ENCODE data around the gene FOXN3. TPM values are rescaled to one million over a fixed set of nuclear protein-coding genes. Genes with fewer than 3 reads are reported as not detected.

Gene FOXN3
- total RNA-seq, 4 donors from 2014 or later, result 118 to 211 (median 167) TPM

DNA sequence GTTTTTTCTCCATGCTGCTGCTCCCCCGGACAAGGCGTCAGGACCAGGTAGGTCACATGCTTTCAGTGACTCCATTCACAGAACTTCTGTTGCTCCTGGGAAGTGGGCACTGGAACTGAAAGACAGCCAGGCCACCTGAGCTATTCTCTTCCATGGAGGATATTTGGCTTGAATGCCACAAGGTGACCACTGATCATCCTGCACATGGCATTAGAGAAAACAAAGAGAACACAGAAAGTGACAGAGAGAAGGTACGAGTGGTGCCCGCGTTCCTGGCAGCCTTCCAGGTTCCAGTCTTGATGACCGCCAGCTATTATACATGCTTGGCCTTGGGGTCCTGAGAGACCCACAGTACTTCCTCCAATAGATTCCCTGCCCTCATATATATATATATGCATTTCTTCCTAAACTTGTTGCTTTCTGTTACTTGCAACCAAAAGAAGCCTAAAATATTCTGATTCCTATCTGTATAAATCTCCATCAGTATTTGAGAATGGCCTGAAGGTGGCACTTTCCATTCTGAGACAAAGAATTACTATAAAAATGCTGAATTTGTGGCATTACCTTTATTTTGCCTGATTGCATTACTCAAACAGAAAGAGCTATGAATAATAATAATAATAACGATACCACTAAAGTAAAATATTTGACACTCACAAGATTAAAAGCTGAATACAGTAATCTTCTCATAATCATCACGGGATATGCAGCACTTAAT is 174.9 kb downstream of the FOXN3 start:
- 77 to 87% methylated on average over 8 of the region's 8 CpGs for WGBS, 2 donors

DNA sequence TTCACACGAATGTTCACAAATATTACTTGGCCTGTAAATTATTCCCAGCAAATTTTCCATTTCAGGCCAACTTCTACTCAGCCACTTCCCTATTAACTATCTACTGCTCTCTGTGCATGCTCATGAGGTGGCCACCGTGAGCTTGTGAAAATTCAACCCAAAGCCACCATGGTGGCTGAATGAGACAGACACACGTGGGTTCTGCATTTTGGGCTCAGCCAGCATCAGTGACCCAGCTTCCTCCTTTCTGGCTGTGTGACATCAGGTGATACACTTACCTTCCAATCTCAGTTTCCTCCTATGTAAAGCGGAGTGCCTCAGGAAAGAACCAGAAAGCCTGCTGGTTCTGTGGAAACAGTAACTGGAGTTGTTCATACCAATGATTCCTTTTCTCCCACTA is 175.8 kb downstream of the FOXN3 start:
- WGBS, 2 donors, result 72 to 77% methylated on average over 4 of the region's 4 CpGs
- DNase-seq (ENCODE audit: low spot score in 2 of 2), result no peak
- H3K4me3 ChIP-seq (ENCODE audit: low read depth, poor library complexity, severe bottlenecking), result no peak overlapping the region
- intact Hi-C loops (cut with DNase I; ENCODE audit: low total_unique reads), result no loop called here
- no peak for TF ChIP-seq POLR2A (IDR thresholded peaks at IDR 0.05)
- TF ChIP-seq, protein P1, sequence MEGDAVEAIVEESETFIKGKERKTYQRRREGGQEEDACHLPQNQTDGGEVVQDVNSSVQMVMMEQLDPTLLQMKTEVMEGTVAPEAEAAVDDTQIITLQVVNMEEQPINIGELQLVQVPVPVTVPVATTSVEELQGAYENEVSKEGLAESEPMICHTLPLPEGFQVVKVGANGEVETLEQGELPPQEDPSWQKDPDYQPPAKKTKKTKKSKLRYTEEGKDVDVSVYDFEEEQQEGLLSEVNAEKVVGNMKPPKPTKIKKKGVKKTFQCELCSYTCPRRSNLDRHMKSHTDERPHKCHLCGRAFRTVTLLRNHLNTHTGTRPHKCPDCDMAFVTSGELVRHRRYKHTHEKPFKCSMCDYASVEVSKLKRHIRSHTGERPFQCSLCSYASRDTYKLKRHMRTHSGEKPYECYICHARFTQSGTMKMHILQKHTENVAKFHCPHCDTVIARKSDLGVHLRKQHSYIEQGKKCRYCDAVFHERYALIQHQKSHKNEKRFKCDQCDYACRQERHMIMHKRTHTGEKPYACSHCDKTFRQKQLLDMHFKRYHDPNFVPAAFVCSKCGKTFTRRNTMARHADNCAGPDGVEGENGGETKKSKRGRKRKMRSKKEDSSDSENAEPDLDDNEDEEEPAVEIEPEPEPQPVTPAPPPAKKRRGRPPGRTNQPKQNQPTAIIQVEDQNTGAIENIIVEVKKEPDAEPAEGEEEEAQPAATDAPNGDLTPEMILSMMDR (IDR thresholded peaks at IDR 0.05), result no peak

More for the DNA sequence above, 174.9 kb downstream of the FOXN3 start:
- H3K4me3 ChIP-seq (ENCODE audit: low read depth, poor library complexity, severe bottlenecking), result no peak overlapping the region
- no peak for DNase-seq (ENCODE audit: low spot score in 2 of 2)
- intact Hi-C loops (cut with DNase I; ENCODE audit: low total_unique reads), result no loop called here
- TF ChIP-seq, protein P1 (IDR thresholded peaks at IDR 0.05), result no peak
- no peak for TF ChIP-seq POLR2A (IDR thresholded peaks at IDR 0.05)

DNA sequence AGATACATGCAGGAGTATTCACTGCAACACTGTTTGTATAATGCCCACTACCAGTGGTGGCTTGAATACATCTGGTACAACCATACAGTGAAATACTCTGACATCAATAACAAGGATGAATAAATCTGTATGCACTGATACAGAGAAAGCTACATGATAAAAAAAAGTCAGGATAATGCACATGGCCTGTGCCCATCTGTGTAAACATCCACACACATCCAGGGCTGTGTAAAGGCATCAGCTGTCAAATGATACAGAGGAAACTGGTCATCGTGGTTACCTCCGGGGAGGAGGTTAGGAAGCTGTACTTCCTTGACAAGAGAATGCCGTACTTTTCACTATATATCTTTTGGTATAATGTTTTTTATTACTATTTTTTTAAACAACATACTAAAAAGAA is 176.6 kb downstream of the FOXN3 start:
- 64 to 77% methylated on average over 3 of the region's 3 CpGs for WGBS, 2 donors
- intact Hi-C loops (cut with DNase I; ENCODE audit: low total_unique reads), result no loop called here
- no peak for DNase-seq (ENCODE audit: low spot score in 2 of 2)
- H3K4me3 ChIP-seq (ENCODE audit: low read depth, poor library complexity, severe bottlenecking), result no peak overlapping the region
- no peak for TF ChIP-seq POLR2A (IDR thresholded peaks at IDR 0.05)
- TF ChIP-seq, protein P1 (IDR thresholded peaks at IDR 0.05), result no peak

DNA sequence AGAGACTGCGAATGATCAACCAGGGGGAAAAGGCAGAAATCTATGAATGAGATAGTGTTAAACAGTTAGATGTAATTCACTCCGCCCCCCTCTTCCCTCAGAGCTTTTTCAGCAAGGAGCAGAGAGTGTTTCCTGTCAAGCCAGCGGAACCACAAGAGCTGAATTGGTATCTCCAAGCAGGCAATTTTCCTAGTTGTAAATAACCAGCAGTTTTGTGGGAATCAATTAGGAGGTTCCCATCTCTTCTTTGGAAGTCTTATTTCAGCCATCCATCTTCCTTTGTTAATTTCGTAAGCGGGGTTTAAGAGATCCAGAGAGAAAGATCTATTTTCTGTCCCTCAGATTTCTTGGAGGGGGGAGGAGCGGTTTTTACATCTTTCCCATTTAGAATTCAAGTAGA is 178.0 kb downstream of the FOXN3 start:
- WGBS, 2 donors, result 91% methylated on average over 6 of the region's 6 CpGs
- TF ChIP-seq POLR2A (IDR thresholded peaks at IDR 0.05), result no peak
- TF ChIP-seq, protein P1 (IDR thresholded peaks at IDR 0.05), result no peak
- intact Hi-C loops (cut with DNase I; ENCODE audit: low total_unique reads), result no loop called here
- DNase-seq (ENCODE audit: low spot score in 2 of 2), result no peak
- no peak overlapping the region for H3K4me3 ChIP-seq (ENCODE audit: low read depth, poor library complexity, severe bottlenecking)

GRCh38 chr14:89237921-89238529 is 179.0 kb downstream of the FOXN3 start:
- no peak overlapping the region for H3K4me3 ChIP-seq (ENCODE audit: low read depth, poor library complexity, severe bottlenecking)
- no peak for TF ChIP-seq POLR2A (IDR thresholded peaks at IDR 0.05)
- TF ChIP-seq, protein P1 (IDR thresholded peaks at IDR 0.05), result no peak
- 71 to 79% methylated on average over 7 of the region's 7 CpGs for WGBS, 2 donors
- intact Hi-C loops (cut with DNase I; ENCODE audit: low total_unique reads), result no loop called here
- no peak for DNase-seq (ENCODE audit: low spot score in 2 of 2)

Measured in lower leg skin (tissue), 4 donors.